Measurements from ENCODE around the gene DDX42.

DDX42 gene

GRCh38 chr17:63774141-63774968 lies at the start of gene DDX42:
Gene DDX42, plus strand, starts transcription at chr17:63774170. Its CDS starts 12,880 bp downstream, at chr17:63787050.
- DNase-seq: no peak

GRCh38 chr17:63735691-63736090 lies 38.3 kb upstream of the DDX42 start:
- DNase-seq: no peak

GRCh38 chr17:63740464-63741142 lies 33.4 kb upstream of the DDX42 start:
- no peak for DNase-seq

GRCh38 chr17:63741143-63741407 lies 32.9 kb upstream of the DDX42 start:
- no peak for DNase-seq

- DNase-seq: peak; percentile 99
These were observed 32.4 kb upstream of the DDX42 start, which contains the start of gene STRADA for GRCh38 chr17:63741408-63742173. Gene STRADA, minus strand, starts transcription at chr17:63741799. Its CDS starts 13,430 bp downstream, at chr17:63728369.

GRCh38 chr17:63751806-63752205 lies 22.2 kb upstream of the DDX42 start:
- DNase-seq: no peak

- DNase-seq: no peak
These were observed 21.3 kb upstream of the DDX42 start for GRCh38 chr17:63752707-63753106.

- no peak for DNase-seq
These were observed 20.8 kb upstream of the DDX42 start for GRCh38 chr17:63753215-63753614.

GRCh38 chr17:63754046-63754445 lies 19.9 kb upstream of the DDX42 start:
- no peak for DNase-seq

- DNase-seq: no peak
These were observed 15.5 kb upstream of the DDX42 start for GRCh38 chr17:63758428-63758827.

- DNase-seq: no peak
These were observed 13.0 kb upstream of the DDX42 start for GRCh38 chr17:63760771-63761539.

GRCh38 chr17:63762161-63763078 lies 11.6 kb upstream of the DDX42 start:
- no peak for DNase-seq

GRCh38 chr17:63764716-63765115 lies 9.3 kb upstream of the DDX42 start:
- DNase-seq: no peak

GRCh38 chr17:63766754-63767153 lies 7.2 kb upstream of the DDX42 start:
- DNase-seq: no peak

- no peak for DNase-seq
These were observed 5.5 kb upstream of the DDX42 start for GRCh38 chr17:63768433-63768832.

- DNase-seq: no peak
These were observed 1.1 kb upstream of the DDX42 start for GRCh38 chr17:63772801-63773271.

GRCh38 chr17:63773272-63774140 lies 464 bp upstream of the DDX42 start, which contains the start of gene CCDC47:
Gene CCDC47, minus strand, starts transcription at chr17:63773597. Its CDS starts 7,422 bp downstream, at chr17:63766175.
- peak; percentile 99 for DNase-seq

- DNase-seq: no peak
These were observed 947 bp downstream of the DDX42 start for GRCh38 chr17:63774969-63775265.

GRCh38 chr17:63775420-63775819 lies 1.4 kb downstream of the DDX42 start:
- no peak for DNase-seq

- DNase-seq: no peak
These were observed 6.5 kb downstream of the DDX42 start for GRCh38 chr17:63780507-63780906.

- no peak for DNase-seq
These were observed 7.0 kb downstream of the DDX42 start for GRCh38 chr17:63780928-63781327.

Measured in stimulated activated CD4-positive, alpha-beta T cell treated with anti-CD3 and anti-CD28 coated beads, Interleukin-1b, Interleukin-23, amount 100 ng/mL, for 48 hours (primary cell).